H1 (cell line): ENCODE measurements around the gene TCEA2. TPM values are rescaled to one million over a fixed set of nuclear protein-coding genes. Genes with fewer than 3 reads are reported as not detected.
A peak's percentile ranks its signal among the peaks of the same experiment; 100 is the strongest.

Experiments
- BACH1 ChIP-seq: IDR thresholded peaks from 2 replicates; pipeline ENCODE4 v1.6.1; 2012; ENCODE audit warnings: low read length, improper control_type of control experiment
- BRCA1 ChIP-seq: IDR thresholded peaks from 2 replicates; pipeline ENCODE4 v1.6.1; 2012; ENCODE audit warnings: low read depth, low read length, improper control_type of control experiment
- CBX8 ChIP-seq: fragments of 300-800, 300-1000 bp; sonication (generic); IDR thresholded peaks from 2 replicates; pipeline ENCODE4 v1.7.1; 2016; ENCODE audit warnings: low read depth, low read length, borderline replicate concordance
- CHD1 ChIP-seq: IDR thresholded peaks from 2 replicates; pipeline ENCODE4 v1.6.1; 2012; ENCODE audit warnings: low read depth, low read length, improper control_type of control experiment
- CHD2 ChIP-seq: IDR thresholded peaks from 2 replicates; pipeline ENCODE4 v1.6.1; 2012; ENCODE audit warnings: low read length, improper control_type of control experiment
- CREB1 ChIP-seq: IDR thresholded peaks from 2 replicates; pipeline ENCODE4 v1.6.1; 2012; ENCODE audit warnings: inconsistent platforms
- EZH2 ChIP-seq: fragments of 200-600 bp; sonication (generic); IDR thresholded peaks from 2 replicates; pipeline ENCODE4 v1.7.1; 2012; ENCODE audit warnings: low read depth, mild to moderate bottlenecking, moderate library complexity, low read length, inconsistent platforms; ENCODE audit not compliant: severe bottlenecking
- GABPA ChIP-seq: IDR thresholded peaks from 2 replicates; pipeline ENCODE4 v1.6.1; 2011; ENCODE audit warnings: mild to moderate bottlenecking, low read length, moderate library complexity, borderline replicate concordance; ENCODE audit not compliant: insufficient read depth
- GTF2F1 ChIP-seq: IDR thresholded peaks from 2 replicates; pipeline ENCODE4 v1.6.1; 2012; ENCODE audit warnings: low read depth, low read length, improper control_type of control experiment, borderline replicate concordance
- HDAC6 ChIP-seq: IDR thresholded peaks from one replicate; pipeline ENCODE4 v1.7.1; 2012; ENCODE audit warnings: low read depth, mild to moderate bottlenecking, inconsistent platforms, low read length, moderate library complexity
- JUND ChIP-seq: IDR thresholded peaks from 2 replicates; pipeline ENCODE4 v1.6.1; 2011; ENCODE audit warnings: mild to moderate bottlenecking, improper control_type of control experiment, low read length
- KDM1A ChIP-seq: fragments of 200-600, 300-600 bp; sonication (generic); IDR thresholded peaks from 2 replicates; pipeline ENCODE4 v1.7.1; 2016; ENCODE audit warnings: mild to moderate bottlenecking, low read length, borderline replicate concordance
- KDM4A ChIP-seq: IDR thresholded peaks from one replicate; pipeline ENCODE4 v1.7.1; 2012; ENCODE audit warnings: low read depth, mild to moderate bottlenecking, moderate library complexity, low read length, inconsistent platforms; ENCODE audit not compliant: severe bottlenecking
- MAFK ChIP-seq: IDR thresholded peaks from 2 replicates; pipeline ENCODE4 v1.6.1; 2012; ENCODE audit warnings: low read depth, mild to moderate bottlenecking, improper control_type of control experiment, low read length
- NANOG ChIP-seq: IDR thresholded peaks from 2 replicates; pipeline ENCODE4 v1.6.1; 2011; ENCODE audit warnings: low read length, low read depth, mild to moderate bottlenecking, inconsistent platforms; ENCODE audit not compliant: insufficient read depth, poor library complexity, severe bottlenecking
- POLR2A ChIP-seq, 2 experiments: IDR thresholded peaks; 1 replicate in 1 of 2; 2 replicates in 1 of 2; pipeline ENCODE4 v1.6.1; 2011; ENCODE audit warnings: low read depth in 2 of 2, low read length in 2 of 2, mild to moderate bottlenecking in 2 of 2; ENCODE audit errors: control extremely low read depth in 1 of 2
- RFX5 ChIP-seq: IDR thresholded peaks from 2 replicates; pipeline ENCODE4 v1.6.1; 2011; ENCODE audit warnings: low read depth, low read length, improper control_type of control experiment, borderline replicate concordance
- RNF2 ChIP-seq: fragments of 200-900, 300-1000 bp; sonication (generic); IDR thresholded peaks from 2 replicates; pipeline ENCODE4 v1.7.1; 2016; ENCODE audit warnings: borderline replicate concordance, low read depth, mild to moderate bottlenecking, antibody characterized with exemption, low read length; ENCODE audit not compliant: poor library complexity, severe bottlenecking; ENCODE audit errors: missing control alignments
- SAP30 ChIP-seq: fragments of 300-600 bp; sonication (generic); IDR thresholded peaks from 2 replicates; pipeline ENCODE4 v1.7.1; 2012; ENCODE audit warnings: low read length, moderate library complexity, mild to moderate bottlenecking, inconsistent platforms; ENCODE audit not compliant: insufficient read depth, insufficient replicate concordance
- SIRT6 ChIP-seq: IDR thresholded peaks from one replicate; pipeline ENCODE4 v1.7.1; 2012; ENCODE audit warnings: low read length, inconsistent platforms
- SP4 ChIP-seq: IDR thresholded peaks from 2 replicates; pipeline ENCODE4 v1.6.1; 2012; ENCODE audit warnings: low read length, inconsistent platforms
- SRF ChIP-seq: IDR thresholded peaks from 2 replicates; pipeline ENCODE4 v1.6.1; 2011; ENCODE audit warnings: mild to moderate bottlenecking, low read depth, low read length, moderate library complexity
- TBP ChIP-seq: IDR thresholded peaks from 2 replicates; pipeline ENCODE4 v1.6.1; 2011; ENCODE audit warnings: low read depth, low read length, improper control_type of control experiment
- TCF12 ChIP-seq: IDR thresholded peaks from 2 replicates; pipeline ENCODE4 v1.6.1; 2011; ENCODE audit warnings: low read depth, mild to moderate bottlenecking, low read length
- polyA plus RNA-seq, 7 experiments: library from polyadenylated mRNA; depleted of rRNA in 3 of 7; stranded (reverse) in 5 of 7; unstranded in 2 of 7; fragments of >200 nt in 5 of 7; fragments of 200-250 nt in 2 of 7; gene quantifications; 1 replicate in 5 of 7; 2 replicates in 1 of 7; 4 replicates in 1 of 7; pipeline versions ENCODE4 v1.2.1 to v1.2.3, GENCODE V29; 2011 to 2013; ENCODE audit warnings: missing spikeins in 2 of 7, mixed read lengths in 2 of 7
- total RNA-seq: library from RNA; stranded (reverse); fragmentation: NEBNext Ultra II Directional; extraction: Animal tissue kit (Norgen Biotek cat#: 25700); gene quantifications from 2 replicates; pipeline ENCODE4 v1.2.1, GENCODE V29; 2021
- TF ChIP-seq, protein P1 (sequence below): IDR thresholded peaks from 2 replicates; pipeline ENCODE4 v1.6.1; 2011; ENCODE audit warnings: low read depth, mild to moderate bottlenecking, low read length; ENCODE audit not compliant: insufficient read depth

The TCEA2 gene
- total and polyA plus RNA-seq, 2 of the 8 experiments (the other 6 are each of a cell fraction or from before 2014, with no cell fraction given): 41.4 to 42.3 TPM

GRCh38 chr20:64062596-64063388 lies at the start of gene TCEA2 (continued):
- TF ChIP-seq KDM1A (no peak), GTF2F1 (no peak), SP4 (no peak), KDM4A (peak; percentile 95), NANOG (no peak), SIRT6 (no peak), BACH1 (peak; percentile 44; the same call in 1 of the 2 replicates), POLR2A (IDR thresholded peaks at IDR 0.05; ENCODE audit: control extremely low read depth in 1 of 2, low read depth in 2 of 2, low read length in 2 of 2) (peak in 1 of 2 experiments; percentile 21; a peak in 1 of 3 replicates), HDAC6 (no peak), BRCA1 (no peak), SRF (peak; percentile 24; the same call in 1 of the 2 replicates), RNF2 (no peak), JUND (no peak), TBP (no peak; the same call in 1 of the 2 replicates), CHD1 (no peak), TCF12 (no peak), RFX5 (no peak), SAP30 (no peak), CBX8 (no peak), CREB1 (peak; percentile 74), MAFK (no peak), EZH2 (no peak), CHD2 (0 out of 2 replicates have a peak, but pooled peaks have one; percentile 23), GABPA (no peak)
- TF ChIP-seq, protein P1, sequence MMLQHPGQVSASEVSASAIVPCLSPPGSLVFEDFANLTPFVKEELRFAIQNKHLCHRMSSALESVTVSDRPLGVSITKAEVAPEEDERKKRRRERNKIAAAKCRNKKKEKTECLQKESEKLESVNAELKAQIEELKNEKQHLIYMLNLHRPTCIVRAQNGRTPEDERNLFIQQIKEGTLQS: peak; percentile 64
